H1 (cell line): ENCODE results near the gene OVCA2. TPM values are rescaled to one million over a fixed set of nuclear protein-coding genes. Genes with fewer than 3 reads are reported as not detected.
A peak's percentile ranks its signal among the peaks of the same experiment; 100 is the strongest.

ENCODE experiments used
- CTCF ChIA-PET: fragments of 300-600 bp; sonication (Branson Sonifier 250); formaldehyde crosslinking; loops from one replicate; lab custom pipeline; 2021; ENCODE audit not compliant: partially characterized antibody; lab: Charles Lee
- POLR2A ChIA-PET: fragments of 300-600 bp; sonication (Branson Sonifier 250); formaldehyde crosslinking; loops from one replicate; lab custom pipeline; 2021; ENCODE audit warnings: inconsistent platforms; ENCODE audit not compliant: partially characterized antibody; lab: Charles Lee
- DNase-seq, 2 experiments: peaks; one replicate each; pipeline versions ENCODE4 v3.0.0 to v3.0.0-alpha.2; 2010 to 2022; ENCODE audit warnings: low spot score in 2 of 2, low read depth in 1 of 2, mixed read lengths in 1 of 2
- FAIRE-seq: peaks from 2 replicates; lab custom pipeline; 2011; peaks lifted over from hg19 to GRCh38; lab: Jason Lieb, UNC
- H2AFZ ChIP-seq: 2 replicates; pipeline ENCODE4 v1.8.1; 2012; ENCODE audit warnings: low read length, inconsistent platforms
- H2AK5ac ChIP-seq: 2 replicates; pipeline ENCODE4 v1.6.1; 2013; ENCODE audit warnings: low read depth, low read length
- H2BK120ac ChIP-seq: replicated peaks from 2 replicates; pipeline ENCODE3; 2013; ENCODE audit warnings: low read depth, low read length, inconsistent platforms
- H2BK12ac ChIP-seq: 2 replicates; pipeline ENCODE4 v1.6.1; 2013; ENCODE audit warnings: low read depth, low read length
- H2BK15ac ChIP-seq: 2 replicates; pipeline ENCODE4 v1.6.1; 2013; ENCODE audit warnings: low read length
- H2BK20ac ChIP-seq: 2 replicates; pipeline ENCODE4 v1.6.1; 2013; ENCODE audit warnings: low read length
- H2BK5ac ChIP-seq: 2 replicates; pipeline ENCODE4 v1.6.1; 2013; ENCODE audit warnings: low read depth, low read length
- H3K14ac ChIP-seq: 2 replicates; pipeline ENCODE4 v1.6.1; 2013; ENCODE audit warnings: inconsistent platforms; ENCODE audit not compliant: insufficient read length
- H3K18ac ChIP-seq: 2 replicates; pipeline ENCODE4 v1.6.1; 2013; ENCODE audit warnings: low read length; ENCODE audit errors: extremely low read depth
- H3K23ac ChIP-seq: 2 replicates; pipeline ENCODE4 v1.6.1; 2013; ENCODE audit warnings: inconsistent platforms; ENCODE audit not compliant: insufficient read length
- H3K23me2 ChIP-seq: 2 replicates; pipeline ENCODE4 v1.6.1; 2013; ENCODE audit warnings: low read depth, low read length
- H3K27ac ChIP-seq: 2 replicates; pipeline ENCODE4 v1.6.1; 2011; ENCODE audit warnings: low read depth, low read length, inconsistent platforms
- H3K27me3 ChIP-seq, 4 experiments: replicated peaks in 1 of 4; 1 replicate in 1 of 4; 2 replicates in 3 of 4; pipeline versions ENCODE4 v1.6.1 to v1.8.1; 2011 to 2013; ENCODE audit warnings: low read length in 3 of 4, mild to moderate bottlenecking in 3 of 4, inconsistent platforms in 2 of 4, mixed read lengths in 2 of 4, moderate library complexity in 1 of 4; ENCODE audit not compliant: control insufficient read depth in 3 of 4, insufficient read depth in 3 of 4; ENCODE audit errors: extremely low read depth in 1 of 4
- H3K36me3 ChIP-seq, 4 experiments: 2 replicates each; pipeline versions ENCODE4 v1.6.1 to v1.8.1; 2011 to 2013; ENCODE audit warnings: mild to moderate bottlenecking in 4 of 4, low read length in 3 of 4, moderate library complexity in 2 of 4, control low read depth in 1 of 4, inconsistent platforms in 1 of 4; ENCODE audit not compliant: insufficient read depth in 4 of 4, control insufficient read depth in 2 of 4
- H3K4ac ChIP-seq: replicated peaks from 2 replicates; pipeline ENCODE3; 2013; ENCODE audit warnings: low read length, low read depth, mixed read lengths, inconsistent platforms; ENCODE audit not compliant: insufficient read length
- H3K4me1 ChIP-seq, 4 experiments: replicated peaks in 1 of 4; 1 replicate in 1 of 4; 2 replicates in 3 of 4; pipeline versions ENCODE4 v1.6.1 to v1.8.1; 2011 to 2013; ENCODE audit warnings: low read length in 3 of 4, inconsistent platforms in 2 of 4, mixed read lengths in 1 of 4; ENCODE audit not compliant: insufficient read depth in 4 of 4, control insufficient read depth in 3 of 4
- H3K4me2 ChIP-seq, 2 experiments: 2 replicates each; pipeline versions ENCODE4 v1.6.1 to v1.8.1; 2011 to 2013; ENCODE audit warnings: low read depth in 2 of 2, low read length in 2 of 2, control low read depth in 1 of 2, inconsistent platforms in 1 of 2, mild to moderate bottlenecking in 1 of 2; ENCODE audit not compliant: insufficient read depth in 1 of 2
- H3K4me3 ChIP-seq, 4 experiments: fragments of 200-600, 300-600 bp in 1 of 4; sonication (generic), shearing (Covaris generic), sonication (Bioruptor Twin) in 1 of 4; 2 replicates each; pipeline versions ENCODE4 v1.5.1 to v1.8.1; 2011 to 2016; ENCODE audit warnings: low read length in 4 of 4, low read depth in 3 of 4, control low read depth in 2 of 4, inconsistent platforms in 2 of 4, mild to moderate bottlenecking in 2 of 4, mixed read lengths in 1 of 4, moderate library complexity in 1 of 4; ENCODE audit not compliant: insufficient read depth in 2 of 4; ENCODE audit errors: extremely low read depth in 1 of 4
- H3K56ac ChIP-seq: replicated peaks from 2 replicates; pipeline ENCODE3; 2013; ENCODE audit warnings: low read depth, mild to moderate bottlenecking, mixed read lengths, low read length, inconsistent platforms; ENCODE audit not compliant: insufficient read length
- H3K79me1 ChIP-seq: 2 replicates; pipeline ENCODE4 v1.6.1; 2013; ENCODE audit warnings: low read depth, low read length, control low read depth
- H3K79me2 ChIP-seq, 2 experiments: 2 replicates each; pipeline versions ENCODE4 v1.6.1 to v1.8.1; 2012 to 2013; ENCODE audit warnings: low read length in 2 of 2, mild to moderate bottlenecking in 2 of 2, inconsistent platforms in 1 of 2; ENCODE audit not compliant: insufficient read depth in 2 of 2, control insufficient read depth in 1 of 2
- H3K9ac ChIP-seq, 4 experiments: replicated peaks in 1 of 4; 1 replicate in 1 of 4; 2 replicates in 3 of 4; pipeline versions ENCODE4 v1.6.1 to v1.8.1; 2011 to 2013; ENCODE audit warnings: low read depth in 3 of 4, low read length in 3 of 4, control low read depth in 2 of 4, mild to moderate bottlenecking in 2 of 4, moderate library complexity in 2 of 4, inconsistent platforms in 1 of 4; ENCODE audit errors: extremely low read depth in 1 of 4
- H3K9me3 ChIP-seq, 2 experiments: 2 replicates each; pipeline versions ENCODE4 v1.6.1 to v1.8.1; 2012 to 2013; ENCODE audit warnings: mild to moderate bottlenecking in 2 of 2, moderate library complexity in 2 of 2, control low read depth in 1 of 2, inconsistent platforms in 1 of 2, low read depth in 1 of 2, low read length in 1 of 2, mixed read lengths in 1 of 2; ENCODE audit not compliant: insufficient read depth in 2 of 2
- H4K20me1 ChIP-seq, 2 experiments: replicated peaks in 1 of 2; 2 replicates each; pipeline versions ENCODE3 to v1.8.1; 2011 to 2013; ENCODE audit warnings: inconsistent platforms in 2 of 2, low read length in 2 of 2, mild to moderate bottlenecking in 1 of 2; ENCODE audit not compliant: insufficient read depth in 2 of 2, control insufficient read depth in 1 of 2
- H4K5ac ChIP-seq: 2 replicates; pipeline ENCODE4 v1.6.1; 2013; ENCODE audit warnings: low read length, low read depth, mixed read lengths, inconsistent platforms; ENCODE audit not compliant: insufficient read length
- H4K8ac ChIP-seq: 2 replicates; pipeline ENCODE4 v1.8.0; 2013; ENCODE audit warnings: mild to moderate bottlenecking, moderate library complexity, low read length, inconsistent platforms; ENCODE audit not compliant: insufficient read depth; ENCODE audit errors: extremely low read depth
- H4K91ac ChIP-seq: replicated peaks from 2 replicates; pipeline ENCODE3; 2013; ENCODE audit warnings: low read length, mixed read lengths, inconsistent platforms; ENCODE audit not compliant: insufficient read length
- HDAC2 ChIP-seq, 2 experiments: fragments of 300-600 bp in 1 of 2; sonication (generic) in 1 of 2; IDR thresholded peaks; 2 replicates each; pipeline ENCODE4 v1.6.1; 2011 to 2012; ENCODE audit warnings: low read depth in 2 of 2, low read length in 2 of 2, mild to moderate bottlenecking in 2 of 2, moderate library complexity in 2 of 2, borderline replicate concordance in 1 of 2, inconsistent platforms in 1 of 2
- SP4 ChIP-seq: IDR thresholded peaks from 2 replicates; pipeline ENCODE4 v1.6.1; 2012; ENCODE audit warnings: low read length, inconsistent platforms
- WGBS, 2 experiments: shearing (Covaris generic) in 1 of 2; methylation state at CpG; one replicate each; pipeline versions ENCODE4 v1.1.6 to v1.1.7; 2013 to 2015; ENCODE audit warnings: low lambda C conversion rate in 2 of 2, mixed read lengths in 2 of 2, inconsistent platforms in 1 of 2, low coverage in 1 of 2, missing lambda C conversion rate in 1 of 2; ENCODE audit not compliant: insufficient replicate concordance in 2 of 2, insufficient coverage in 1 of 2, insufficient read length in 1 of 2; ENCODE audit errors: extremely low coverage in 1 of 2, missing lambda C conversion rate in 1 of 2; 5-methylcytosine and 5-hydroxymethylcytosine counted together
- polyA plus RNA-seq, 7 experiments: library from polyadenylated mRNA; depleted of rRNA in 3 of 7; stranded (reverse) in 5 of 7; unstranded in 2 of 7; fragments of >200 nt in 5 of 7; fragments of 200-250 nt in 2 of 7; gene quantifications; 1 replicate in 5 of 7; 2 replicates in 1 of 7; 4 replicates in 1 of 7; pipeline versions ENCODE4 v1.2.1 to v1.2.3, GENCODE V29; 2011 to 2013; ENCODE audit warnings: missing spikeins in 2 of 7, mixed read lengths in 2 of 7
- total RNA-seq: library from RNA; stranded (reverse); fragmentation: NEBNext Ultra II Directional; extraction: Animal tissue kit (Norgen Biotek cat#: 25700); gene quantifications from 2 replicates; pipeline ENCODE4 v1.2.1, GENCODE V29; 2021

The OVCA2 gene
- total and polyA plus RNA-seq, 2 of the 8 experiments (the other 6 are each of a cell fraction or from before 2014, with no cell fraction given), result 15.3 to 37.0 TPM

GRCh38 chr17:1997289-1997926 lies 44.4 kb upstream of the OVCA2 start:
- H3K79me1 ChIP-seq, result no peaks in the 10 kb centered on the region
- CTCF ChIA-PET, result interaction anchor here (0.6 to 2.2 kb wide), 4 partner anchors 14 to 136 kb away, joined by 3 to 6 read pairs (median 4); partner anchors contain the start of gene RTN4RL1
- no peak overlapping the region for H4K8ac ChIP-seq
- H3K79me2 ChIP-seq, result no peaks in the 10 kb centered on the region
- DNase-seq (peak in 1 of 2 experiments; percentile 68), FAIRE-seq (peak; percentile 58)
- H3K27me3 ChIP-seq, result peaks cover 8 to 28% (median 20%) of the 10 kb centered on the region in 4 experiments
- H3K4me1 ChIP-seq, result peaks cover 0 to 21% (median 12%) of the 10 kb centered on the region in 4 experiments; a peak in 6 of 7 replicates
- H3K27ac ChIP-seq, result no peak overlapping the region
- peaks cover 4% of the 10 kb centered on the region; the same call in 1 of the 2 replicates for H3K23me2 ChIP-seq
- H4K5ac ChIP-seq, result no peak overlapping the region
- H2AFZ ChIP-seq, result no peak overlapping the region
- no peak overlapping the region for H4K91ac ChIP-seq
- peak overlapping the region in 2 of 4 experiments; percentile 53 to 63; a peak in 5 of 8 replicates for H3K4me3 ChIP-seq
- H2BK15ac ChIP-seq, result 0 out of 2 replicates have a peak overlapping the region, but pooled peaks have one; percentile 74
- POLR2A ChIA-PET, result interaction anchor here (0.6 kb wide), 1 partner anchor 320 kb away, joined by 4 read pairs; no protein-coding TSS in a partner anchor
- 59% methylated on average over 12 of the region's 22 CpGs; no CpG with 5 or more reads in 1 of the 2 experiments for WGBS, 2 experiments
- peak overlapping the region; percentile 10; the same call in 1 of the 2 replicates for H2BK12ac ChIP-seq
- no peak overlapping the region for H3K23ac ChIP-seq
- H3K4ac ChIP-seq, result no peak overlapping the region
- H3K18ac ChIP-seq, result no peak overlapping the region
- TF ChIP-seq SP4 (no peak), HDAC2 (IDR thresholded peaks at IDR 0.05; ENCODE audit: borderline replicate concordance in 1 of 2, low read depth in 2 of 2, low read length in 2 of 2) (peak in 1 of 2 experiments; percentile 0; a peak in 1 of 4 replicates)
- no peak overlapping the region for H3K14ac ChIP-seq
- H3K9me3 ChIP-seq, result no peaks in the 10 kb centered on the region
- no peak overlapping the region for H3K9ac ChIP-seq
- H3K56ac ChIP-seq, result no peak overlapping the region
- H4K20me1 ChIP-seq, result no peaks in the 10 kb centered on the region
- H2AK5ac ChIP-seq, result no peak overlapping the region
- H3K36me3 ChIP-seq, result no peaks in the 10 kb centered on the region
- no peak overlapping the region for H2BK5ac ChIP-seq
- no peak overlapping the region for H2BK120ac ChIP-seq
- H2BK20ac ChIP-seq, result 0 out of 2 replicates have a peak overlapping the region, but pooled peaks have one; percentile 22
- H3K4me2 ChIP-seq, result peak overlapping the region; percentile 64 to 73
